Limb (tissue), 2 donors: ENCODE measurements around the gene SLC5A11.

Experiments
- DNase-seq, 2 donors: peaks; one replicate each; pipeline ENCODE4 v3.0.0-alpha.2; 2016; ENCODE audit errors: extremely low spot score in 2 of 2

SLC5A11 gene

DNA sequence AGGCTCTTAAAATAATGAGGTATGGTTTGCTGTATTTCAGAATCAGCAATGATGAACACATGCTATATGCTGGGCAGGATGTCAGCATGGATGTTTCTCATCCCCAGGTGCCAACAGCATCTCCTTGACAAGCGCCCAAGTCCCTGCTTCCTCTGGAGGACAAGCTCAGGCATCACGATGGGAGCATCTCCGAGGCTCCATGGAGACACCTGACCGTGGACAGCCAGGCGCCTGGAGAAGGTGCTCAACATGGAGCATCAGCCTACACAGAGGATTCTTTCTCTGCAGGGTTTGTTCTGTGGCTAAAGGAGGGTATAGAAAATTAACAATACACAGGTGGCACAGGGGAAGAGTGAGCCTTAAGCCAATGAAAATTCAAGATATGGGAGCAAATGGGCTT lies 72.1 kb downstream of the SLC5A11 start:
- no peak for DNase-seq

DNA sequence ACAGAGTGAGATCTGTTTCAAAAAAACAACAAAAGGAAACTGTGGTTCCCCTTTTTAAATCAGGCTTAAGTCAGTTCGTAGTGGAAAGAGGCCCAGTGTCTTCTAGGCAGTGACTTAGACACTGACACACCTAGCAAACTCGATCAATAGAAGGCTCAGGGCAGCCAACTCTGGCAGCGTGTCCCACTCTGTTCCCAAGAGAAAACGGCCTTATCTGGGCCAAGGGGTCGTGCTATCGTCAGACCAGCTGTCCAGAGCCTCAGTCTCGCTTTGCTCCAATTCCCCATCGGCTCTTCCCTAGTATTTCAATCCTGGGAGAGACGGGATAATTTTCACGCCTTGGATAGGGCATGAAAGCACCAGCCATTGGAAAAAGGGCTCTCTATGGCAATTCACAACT lies 72.9 kb downstream of the SLC5A11 start:
- DNase-seq = no peak

DNA sequence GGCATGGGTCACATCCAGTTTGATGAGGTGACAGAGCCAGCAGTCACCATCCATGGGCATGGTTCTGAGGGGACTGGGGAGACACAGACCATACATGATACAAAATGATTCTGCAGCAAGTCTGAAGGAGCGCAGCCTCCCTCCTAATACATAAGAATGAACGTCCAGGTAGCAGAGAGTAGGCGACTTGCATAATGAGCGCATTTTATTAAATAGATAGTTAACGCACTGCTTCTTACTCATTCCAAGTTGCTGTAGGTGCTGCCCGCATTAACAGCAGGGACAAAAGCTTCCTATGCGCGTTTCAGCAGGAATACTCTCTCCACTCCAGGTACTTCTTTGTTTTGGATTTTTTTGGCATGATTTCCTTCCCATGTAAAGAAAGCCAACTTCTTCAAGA lies 73.8 kb downstream of the SLC5A11 start:
- no peak for DNase-seq

- DNase-seq = no peak
Observed at GRCh38 chr16:24920568-24920967, 74.8 kb downstream of the SLC5A11 start.

DNA sequence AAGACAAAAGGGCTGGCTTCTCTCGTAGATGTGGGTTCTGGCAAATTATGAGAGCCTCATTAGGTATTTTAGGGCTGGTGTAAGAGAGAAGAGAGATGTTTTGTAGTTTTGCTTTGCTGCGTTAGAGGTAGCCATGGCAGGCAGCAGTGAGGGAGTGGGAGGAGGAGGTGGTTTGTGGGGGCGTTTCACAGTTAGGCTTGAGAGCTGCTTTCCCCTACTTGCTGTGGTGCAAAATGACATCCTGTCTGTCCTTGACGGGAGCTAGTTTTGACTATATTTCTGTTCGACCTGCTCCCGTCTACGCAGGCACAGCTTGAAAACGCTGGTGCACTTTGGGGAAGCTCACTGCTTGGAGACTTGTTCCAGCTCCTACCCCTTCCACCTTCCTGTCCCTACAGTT lies 75.5 kb downstream of the SLC5A11 start:
- no peak for DNase-seq

DNA sequence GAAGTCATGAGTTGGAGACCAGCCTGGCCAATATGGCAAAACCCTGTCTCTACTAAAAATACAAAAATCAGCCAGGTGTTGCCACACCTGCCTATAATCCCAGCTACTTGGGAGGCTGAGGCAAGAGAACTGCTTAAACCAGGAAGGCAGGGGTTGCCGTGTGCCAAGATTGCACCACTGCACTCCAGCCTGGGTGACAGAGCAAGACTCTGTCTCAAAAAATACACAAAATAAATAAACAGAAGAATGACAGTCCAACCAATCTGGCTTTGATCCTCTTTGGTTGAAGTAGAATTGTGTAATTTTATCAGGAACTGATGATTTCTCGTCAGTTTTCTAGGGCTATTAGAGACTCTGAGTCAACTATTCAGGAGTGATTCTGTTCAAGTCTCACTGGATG lies 79.4 kb downstream of the SLC5A11 start:
- no peak for DNase-seq

DNA sequence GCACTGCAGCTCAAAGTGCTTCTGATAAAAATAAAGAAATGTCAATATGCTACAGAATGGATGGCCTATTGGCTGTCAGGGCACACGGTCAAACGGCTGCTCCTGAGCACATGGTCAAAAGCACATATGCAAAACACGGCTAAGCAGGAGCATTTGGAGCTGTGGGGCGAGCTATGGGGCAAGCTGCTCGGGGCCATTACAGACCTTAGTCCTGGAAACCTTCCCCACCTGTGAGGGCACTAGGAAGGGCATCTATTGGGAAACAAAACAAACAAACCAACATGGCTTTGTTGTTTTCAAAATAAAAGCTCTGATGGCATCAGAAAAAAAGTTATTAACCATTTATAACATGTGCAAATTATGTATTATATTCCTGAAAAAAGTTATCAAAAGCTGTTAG lies 83.6 kb downstream of the SLC5A11 start:
- no peak for DNase-seq

DNA sequence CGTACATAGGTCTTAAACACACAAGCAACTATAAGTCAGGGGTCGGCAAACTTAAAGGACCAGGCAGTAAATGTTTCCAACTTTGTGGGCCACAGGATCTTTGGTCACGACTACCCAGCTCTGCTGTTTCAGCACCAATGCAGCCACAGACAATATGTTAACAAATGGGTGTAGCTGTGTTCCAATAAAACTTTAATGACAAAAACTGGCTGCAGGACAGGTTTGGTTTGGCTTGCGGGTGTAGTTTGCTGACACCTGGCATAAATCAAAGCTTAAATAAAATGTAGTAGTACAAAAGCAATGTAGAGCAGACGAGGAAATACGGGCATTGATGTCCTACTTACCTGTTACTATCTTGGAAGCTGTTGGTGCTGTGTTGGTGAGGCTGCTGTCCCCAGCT lies 84.7 kb downstream of the SLC5A11 start:
- no peak for DNase-seq

- DNase-seq = no peak
Observed at GRCh38 chr16:24931091-24931490, 85.3 kb downstream of the SLC5A11 start.

DNA sequence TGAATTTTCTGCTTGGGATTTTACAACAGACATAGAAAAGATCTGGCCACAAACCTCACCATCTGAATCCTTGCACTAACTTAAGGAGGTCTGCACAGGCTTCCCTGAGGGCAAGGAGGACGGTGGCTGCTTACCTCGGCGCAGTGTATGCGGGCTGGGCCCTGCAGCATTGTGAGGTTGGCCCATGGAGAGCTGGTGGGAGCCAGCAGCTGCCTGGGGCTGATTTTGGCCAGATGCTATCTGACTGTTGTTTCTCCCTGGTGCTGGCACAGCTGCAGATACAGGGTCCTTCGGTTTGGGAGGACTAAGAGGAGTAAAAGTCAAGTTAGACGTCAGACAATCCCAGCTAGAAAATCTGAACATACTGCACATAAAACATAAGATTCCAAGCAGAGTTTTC lies 89.6 kb downstream of the SLC5A11 start:
- DNase-seq = no peak

DNA sequence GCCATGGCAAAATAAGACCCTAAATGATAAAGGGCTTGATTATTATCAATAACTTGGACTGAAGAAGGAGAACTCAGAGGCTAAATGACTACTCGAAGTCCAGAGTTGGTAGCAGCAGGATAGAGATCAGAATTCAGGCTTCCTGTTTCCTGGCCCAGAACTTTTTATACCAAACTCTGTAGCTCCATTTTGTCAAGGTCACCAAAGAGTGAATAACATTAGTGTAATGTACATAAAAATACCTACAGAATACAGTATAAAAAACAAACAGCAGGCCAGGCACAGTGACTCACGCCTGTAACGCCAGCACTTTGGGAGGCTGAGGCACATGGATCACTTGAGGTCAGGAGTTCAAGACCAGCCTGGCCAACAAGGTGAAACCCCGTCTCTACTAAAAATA lies 90.4 kb downstream of the SLC5A11 start:
- no peak for DNase-seq

DNA sequence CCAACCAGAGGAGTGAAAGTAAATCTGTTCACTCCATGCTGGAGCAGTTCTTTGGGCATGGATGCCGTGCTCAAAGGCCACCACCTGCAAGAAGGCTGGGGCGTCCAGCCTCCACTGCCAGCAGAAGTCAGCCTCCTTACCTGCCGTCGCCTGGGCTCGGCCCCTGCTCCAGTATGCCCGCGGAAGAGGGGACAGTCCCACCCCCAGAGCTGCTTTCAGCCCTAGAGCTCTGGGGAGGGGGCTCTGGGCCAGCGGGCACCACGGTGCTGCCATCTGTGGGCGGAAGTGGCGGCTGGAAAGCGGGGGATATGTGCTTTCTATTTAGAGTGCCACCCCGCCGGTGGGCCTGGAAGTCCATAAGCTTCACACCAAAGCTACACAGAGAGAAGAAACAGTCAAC lies 93.5 kb downstream of the SLC5A11 start:
- DNase-seq = no peak

DNA sequence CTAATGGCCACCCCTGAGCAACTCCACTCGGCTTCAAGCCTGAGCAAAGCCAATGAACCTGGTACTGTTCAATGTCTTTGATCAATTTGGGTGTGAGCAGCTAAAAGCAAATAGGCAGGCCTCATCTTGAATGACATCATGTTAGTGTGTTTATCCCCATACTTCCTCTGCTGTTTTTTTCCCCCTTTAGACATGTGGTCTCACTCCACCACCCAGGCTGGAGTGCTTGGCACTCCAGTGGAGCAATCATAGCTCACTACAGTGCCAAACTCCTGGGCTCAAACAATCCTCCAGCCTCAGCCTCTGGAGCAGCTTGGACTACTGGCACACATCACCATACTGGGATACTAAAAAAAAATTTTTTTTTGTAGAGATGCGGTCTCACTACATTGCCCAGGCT lies 94.0 kb downstream of the SLC5A11 start:
- no peak for DNase-seq

DNA sequence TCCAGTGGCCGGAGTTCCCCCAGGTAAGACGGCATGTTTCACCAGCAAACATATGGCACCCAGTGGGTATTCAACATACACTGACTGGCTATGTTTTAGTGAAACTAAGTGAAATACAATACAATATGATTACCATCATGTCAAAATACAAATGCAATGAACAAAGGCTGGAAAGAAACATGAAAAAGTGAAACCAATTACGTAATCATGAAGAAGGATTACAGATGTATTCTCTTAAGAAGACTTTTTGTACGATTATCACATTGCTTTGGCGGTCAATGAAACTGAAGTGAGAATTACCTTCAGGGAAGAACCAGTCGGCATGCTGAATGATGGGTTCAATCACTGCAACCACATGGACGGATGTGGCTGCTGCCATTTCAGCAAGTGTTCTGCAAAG lies 97.7 kb downstream of the SLC5A11 start:
- DNase-seq = no peak

DNA sequence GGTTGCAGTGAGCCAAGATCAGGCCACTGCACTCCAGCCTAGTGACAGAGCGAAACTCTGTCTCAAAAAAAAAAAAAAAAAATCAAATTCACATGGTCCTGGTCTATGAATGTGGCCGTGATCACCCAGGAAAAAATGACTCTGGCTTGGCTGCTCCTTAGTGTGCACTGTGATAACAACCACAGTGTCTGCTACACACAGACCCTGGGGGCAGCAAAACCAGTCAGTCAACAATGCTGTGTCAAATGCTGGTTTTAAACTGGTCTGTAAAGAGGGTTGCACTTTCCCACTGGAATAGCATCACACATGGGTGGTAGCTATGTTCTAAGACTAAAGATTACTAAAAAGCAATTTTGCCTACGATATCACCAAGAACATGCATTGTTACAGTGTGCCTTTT lies 98.4 kb downstream of the SLC5A11 start:
- DNase-seq = no peak

- no peak for DNase-seq
Observed at GRCh38 chr16:24946155-24946554, 100.4 kb downstream of the SLC5A11 start.

GRCh38 chr16:24950275-24950674 lies 104.5 kb downstream of the SLC5A11 start:
- DNase-seq = no peak

- DNase-seq = no peak
Observed at GRCh38 chr16:24953306-24953705, 107.5 kb downstream of the SLC5A11 start.

GRCh38 chr16:24953721-24954120 lies 108.0 kb downstream of the SLC5A11 start:
- DNase-seq = no peak

GRCh38 chr16:24954137-24954536 lies 108.4 kb downstream of the SLC5A11 start:
- DNase-seq = no peak

- DNase-seq = no peak
Observed at GRCh38 chr16:24955975-24956731, 110.4 kb downstream of the SLC5A11 start.

DNA sequence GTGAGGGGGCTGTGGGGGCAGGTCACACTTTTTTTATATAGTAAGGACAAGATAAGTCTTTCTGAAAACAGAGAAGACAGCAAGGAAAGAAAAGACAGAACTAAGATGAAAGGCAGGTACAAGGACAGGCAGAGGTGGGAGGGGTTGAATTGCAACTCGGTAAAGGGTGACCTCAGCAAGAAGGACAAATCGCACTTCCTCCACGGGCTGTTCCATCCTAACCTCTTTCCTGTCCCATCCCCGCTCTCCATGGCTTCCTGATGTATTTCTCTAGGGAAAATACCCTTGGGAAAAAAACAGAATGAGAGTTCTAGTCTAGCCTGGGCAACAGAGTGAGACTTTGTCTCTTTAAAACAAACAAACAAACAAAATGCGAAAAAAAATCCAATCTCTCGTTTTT lies 112.1 kb downstream of the SLC5A11 start:
- no peak for DNase-seq
